Sigmoid colon (tissue), 7 donors: ENCODE measurements around the gene ATP2B2. TPM values are rescaled to one million over a fixed set of nuclear protein-coding genes. Genes with fewer than 3 reads are reported as not detected.

Experiments used
- DNase-seq: peaks from one replicate; pipeline ENCODE4 v3.0.0-alpha.2; 2019
- H3K27ac ChIP-seq, 4 donors: fragments of 200-600 bp; sonication (generic); one replicate each; pipeline ENCODE4 v1.5.1; 2016 to 2019; ENCODE audit warnings: mild to moderate bottlenecking in 1 of 4
- H3K27me3 ChIP-seq, 3 donors: fragments of 200-600 bp; sonication (generic); one replicate each; pipeline ENCODE4 v1.5.1; 2019; ENCODE audit warnings: mild to moderate bottlenecking in 1 of 3
- H3K36me3 ChIP-seq, 4 donors: fragments of 200-600 bp; sonication (generic); one replicate each; pipeline ENCODE4 v1.5.1; 2016 to 2019
- H3K4me1 ChIP-seq, 4 donors: fragments of 200-600 bp; sonication (generic); one replicate each; pipeline ENCODE4 v1.5.1; 2017 to 2019
- H3K4me3 ChIP-seq, 4 donors: fragments of 200-600 bp; sonication (generic); one replicate each; pipeline ENCODE4 v1.5.1; 2017 to 2019; ENCODE audit warnings: mild to moderate bottlenecking in 2 of 4, moderate library complexity in 1 of 4
- H3K9me3 ChIP-seq, 4 donors: fragments of 200-600 bp in 3 of 4; sonication (generic) in 3 of 4; one replicate each; pipeline versions ENCODE4 v1.5.1 to v1.6.1; 2013 to 2019
- CTCF ChIP-seq, 4 experiments: fragments of 450-650 bp in 3 of 4; fragments of 200-600 bp in 1 of 4; IDR thresholded peaks; one replicate each; pipeline ENCODE4 v1.5.1; 2016 to 2019; ENCODE audit warnings: antibody characterized with exemption in 4 of 4, mild to moderate bottlenecking in 3 of 4, moderate library complexity in 2 of 4
- EP300 ChIP-seq, 4 donors: sonication (generic); formaldehyde crosslinking; IDR thresholded peaks; one replicate each; pipeline ENCODE4 v1.6.1; 2017; ENCODE audit warnings: antibody characterized with exemption in 4 of 4
- POLR2A ChIP-seq, 2 donors: fragments of 450-650 bp; IDR thresholded peaks; one replicate each; pipeline ENCODE4 v1.6.1; 2016; ENCODE audit warnings: antibody characterized with exemption in 2 of 2, mild to moderate bottlenecking in 2 of 2, moderate library complexity in 2 of 2
- POLR2AphosphoS5 ChIP-seq, 4 donors: sonication (generic); formaldehyde crosslinking; IDR thresholded peaks; one replicate each; pipeline ENCODE4 v1.6.1; 2017; ENCODE audit warnings: antibody characterized with exemption in 4 of 4
- whole genome bisulfite sequencing, 2 donors: extraction: QIAGEN DNeasy Blood & Tissue Kit; methylation state at CpG; one replicate each; pipeline ENCODE4 v1.1.7; 2013; 5-methylcytosine and 5-hydroxymethylcytosine counted together
- intact Hi-C: fragments of 100-400 bp; cut with DNase I; formaldehyde crosslinking; loops from one replicate; pipeline ENCODE4 v1.15.1; 2023
- polyA plus RNA-seq, 3 donors: library from polyadenylated mRNA; stranded (reverse); fragments of 200-250 nt; gene quantifications; one replicate each; pipeline ENCODE4 v1.2.3, GENCODE V29; 2013
- total RNA-seq, 4 donors: library from RNA; depleted of rRNA; stranded (reverse); fragments of >200 nt; gene quantifications; one replicate each; pipeline ENCODE4 v1.1.0, GENCODE V29; 2016
- donor health status: healthy with polysubstance abuse.
- donor health status: Bipolar disorder and iron deficiency.
- donor health status: healthy.

Gene ATP2B2
- total and polyA plus RNA-seq, 7 donors: under 0.01 to 0.83 (median 0.23) TPM; not detected in 3

- Histone ChIP-seq H3K36me3 (no peaks in the 10 kb centered on the region), H3K27me3 (peaks cover 0 to 5% (median 0%) of the 10 kb centered on the region in 3 donors), H3K4me3 (no peak overlapping the region), H3K4me1 (no peaks in the 10 kb centered on the region), H3K9me3 (no peaks in the 10 kb centered on the region), H3K27ac (no peak overlapping the region)
- TF ChIP-seq POLR2AphosphoS5 (IDR thresholded peaks at IDR 0.05): no peak
- no peak for TF ChIP-seq EP300 (IDR thresholded peaks at IDR 0.05)
- TF ChIP-seq CTCF (IDR thresholded peaks at IDR 0.05): no peak
- TF ChIP-seq POLR2A (IDR thresholded peaks at IDR 0.05): no peak
- intact Hi-C loops: no loop called here
- 76 to 86% methylated on average over 3 of the region's 3 CpGs for WGBS, 2 donors
- no peak for DNase-seq
Measured at GRCh38 chr3:10353160-10353559, 152.2 kb downstream of the ATP2B2 start.

GRCh38 chr3:10352146-10352911 is 153.1 kb downstream of the ATP2B2 start:
- no peaks in the 10 kb centered on the region for H3K9me3 ChIP-seq
- H3K36me3 ChIP-seq: no peaks in the 10 kb centered on the region
- TF ChIP-seq EP300 (IDR thresholded peaks at IDR 0.05): no peak
- no peak for TF ChIP-seq CTCF (IDR thresholded peaks at IDR 0.05)
- no peak for TF ChIP-seq POLR2AphosphoS5 (IDR thresholded peaks at IDR 0.05)
- TF ChIP-seq POLR2A (IDR thresholded peaks at IDR 0.05): no peak
- no peak overlapping the region for H3K4me3 ChIP-seq
- no peak for DNase-seq
- intact Hi-C loops: no loop called here
- no peak overlapping the region for H3K27ac ChIP-seq
- H3K27me3 ChIP-seq: peaks cover 0 to 5% (median 0%) of the 10 kb centered on the region in 3 donors
- H3K4me1 ChIP-seq: no peaks in the 10 kb centered on the region
- WGBS, 2 donors: 38 to 63% methylated on average over 14 of the region's 14 CpGs

GRCh38 chr3:10351013-10351735 is 154.2 kb downstream of the ATP2B2 start:
- no peaks in the 10 kb centered on the region for H3K36me3 ChIP-seq
- no peak overlapping the region for H3K27ac ChIP-seq
- TF ChIP-seq CTCF (IDR thresholded peaks at IDR 0.05): no peak
- TF ChIP-seq POLR2A (IDR thresholded peaks at IDR 0.05): no peak
- no peak for TF ChIP-seq POLR2AphosphoS5 (IDR thresholded peaks at IDR 0.05)
- TF ChIP-seq EP300 (IDR thresholded peaks at IDR 0.05): no peak
- WGBS, 2 donors: 48 to 74% methylated on average over 13 of the region's 13 CpGs
- H3K4me3 ChIP-seq: no peak overlapping the region
- no peaks in the 10 kb centered on the region for H3K4me1 ChIP-seq
- no peaks in the 10 kb centered on the region for H3K9me3 ChIP-seq
- intact Hi-C loops: no loop called here
- H3K27me3 ChIP-seq: peaks cover 0 to 5% (median 0%) of the 10 kb centered on the region in 3 donors
- no peak for DNase-seq

- TF ChIP-seq CTCF (IDR thresholded peaks at IDR 0.05) (no peak), POLR2AphosphoS5 (IDR thresholded peaks at IDR 0.05) (no peak), EP300 (IDR thresholded peaks at IDR 0.05) (no peak), POLR2A (IDR thresholded peaks at IDR 0.05) (no peak)
- no peaks in the 10 kb centered on the region for H3K36me3 ChIP-seq
- no peak overlapping the region for H3K27ac ChIP-seq
- intact Hi-C loops: no loop called here
- H3K27me3 ChIP-seq: peaks cover 0 to 5% (median 0%) of the 10 kb centered on the region in 3 donors
- no peak for DNase-seq
- H3K9me3 ChIP-seq: no peaks in the 10 kb centered on the region
- WGBS, 2 donors: 89 to 94% methylated on average over 22 of the region's 22 CpGs
- H3K4me1 ChIP-seq: no peaks in the 10 kb centered on the region
- H3K4me3 ChIP-seq: no peak overlapping the region
Measured at GRCh38 chr3:10350324-10350985, 154.9 kb downstream of the ATP2B2 start.
